DMS153 treated with DMSO at 0.1 percent for 48 hours (cell line): ENCODE data around the gene GALNT18.

Experiments used
- DNase-seq: peaks from one replicate; lab custom pipeline; 2025; ENCODE audit not compliant: unreplicated experiment; lab: John Stamatoyannopoulos, UW

The GALNT18 gene

GRCh38 chr11:11441516-11441915, 180.3 kb downstream of the GALNT18 start:
- no peak for DNase-seq

- DNase-seq = no peak
Observed at GRCh38 chr11:11441091-11441490, 180.7 kb downstream of the GALNT18 start.

DNA sequence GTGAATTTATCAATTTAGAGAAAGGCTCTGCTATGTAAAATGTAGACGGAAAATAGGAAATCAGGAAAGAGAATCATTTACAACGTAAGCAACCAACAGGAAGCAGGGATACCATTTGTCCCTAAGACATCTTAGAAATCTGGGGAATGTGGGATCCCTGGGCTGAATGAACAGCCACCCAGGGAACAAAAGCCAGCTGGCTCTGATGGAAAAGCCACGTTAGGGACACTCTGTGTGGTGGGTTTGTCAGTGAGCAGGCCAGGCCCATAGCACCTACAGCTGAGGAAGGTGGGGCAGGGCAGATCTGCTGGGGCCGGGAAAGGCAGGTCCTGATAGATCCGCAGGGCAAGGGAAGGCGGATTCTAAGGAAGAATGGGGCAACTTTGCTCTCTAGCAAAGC, 181.7 kb downstream of the GALNT18 start:
- no peak for DNase-seq

DNA sequence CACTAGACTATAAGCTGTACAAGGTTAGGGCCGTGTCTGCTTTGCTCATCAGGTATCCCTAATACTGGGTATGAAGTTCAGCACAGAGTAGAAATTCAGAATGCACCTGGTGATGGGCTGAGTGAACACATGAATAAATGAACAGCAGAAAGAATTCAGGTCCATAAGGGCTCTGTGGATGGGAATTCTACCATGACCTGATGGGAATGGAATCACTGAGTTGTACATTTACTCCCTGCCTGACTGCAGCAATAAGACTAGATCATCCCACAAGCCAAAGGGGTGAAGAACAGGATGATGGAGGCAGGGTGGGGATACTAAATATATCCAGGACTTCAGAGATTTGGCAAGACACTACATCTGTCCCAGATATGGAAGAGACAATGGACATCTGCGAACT, 182.2 kb downstream of the GALNT18 start:
- DNase-seq = no peak

- DNase-seq = no peak
Observed at GRCh38 chr11:11436715-11437313, 185.0 kb downstream of the GALNT18 start.

- no peak for DNase-seq
Observed at GRCh38 chr11:11435635-11436034, 186.2 kb downstream of the GALNT18 start.

DNA sequence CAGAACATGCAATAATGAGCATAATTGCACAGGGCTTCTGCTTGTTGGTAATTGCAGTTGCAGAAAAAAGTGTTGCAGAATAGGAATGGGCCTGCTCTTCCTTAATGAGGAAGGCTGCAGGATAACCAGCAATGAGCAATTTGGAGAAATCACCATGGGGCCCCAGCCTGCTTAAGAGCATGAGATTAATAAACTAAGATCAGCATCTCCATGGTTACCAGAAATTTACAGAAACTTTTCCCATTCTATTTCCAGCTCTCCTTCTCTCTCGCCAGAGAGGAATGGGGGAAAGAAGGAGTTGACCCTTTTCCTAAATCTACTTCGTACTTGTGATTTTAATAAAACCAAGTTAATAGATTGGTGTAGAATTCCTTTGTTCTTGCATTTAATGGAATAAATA, 187.8 kb downstream of the GALNT18 start:
- no peak for DNase-seq

DNA sequence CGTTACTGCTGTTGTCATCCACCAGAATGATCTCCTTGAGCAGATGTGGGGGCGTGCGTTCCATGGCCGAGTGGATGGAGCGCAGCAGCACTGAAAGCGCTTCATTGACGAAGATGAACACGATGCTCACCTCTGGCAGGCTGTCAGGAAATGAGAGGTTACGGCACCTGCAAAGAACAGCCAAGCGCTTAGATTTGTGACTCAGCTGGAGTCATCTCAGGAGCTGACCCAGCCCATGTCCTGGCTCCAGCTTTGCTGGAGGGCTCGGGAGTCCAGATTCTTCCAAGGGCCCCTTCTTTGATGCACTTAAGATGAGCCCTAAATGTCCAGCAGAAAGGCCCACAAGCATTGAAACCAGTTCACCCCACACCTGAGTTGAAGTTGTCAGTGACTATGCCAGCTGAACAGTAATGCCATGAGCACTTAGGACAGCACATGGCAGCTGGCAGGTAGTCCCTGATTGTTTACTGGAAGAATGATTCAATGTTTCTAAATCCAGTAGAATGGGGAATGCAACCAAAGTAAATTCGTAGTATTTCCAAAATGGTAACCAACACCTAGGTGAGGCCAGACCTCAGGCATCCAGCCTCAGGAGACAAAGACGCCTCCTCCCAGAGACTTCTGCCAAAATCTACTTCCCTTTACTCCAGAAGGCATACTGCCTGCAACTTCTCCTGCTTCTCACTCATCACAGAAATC, 189.0 kb downstream of the GALNT18 start:
- no peak for DNase-seq

DNA sequence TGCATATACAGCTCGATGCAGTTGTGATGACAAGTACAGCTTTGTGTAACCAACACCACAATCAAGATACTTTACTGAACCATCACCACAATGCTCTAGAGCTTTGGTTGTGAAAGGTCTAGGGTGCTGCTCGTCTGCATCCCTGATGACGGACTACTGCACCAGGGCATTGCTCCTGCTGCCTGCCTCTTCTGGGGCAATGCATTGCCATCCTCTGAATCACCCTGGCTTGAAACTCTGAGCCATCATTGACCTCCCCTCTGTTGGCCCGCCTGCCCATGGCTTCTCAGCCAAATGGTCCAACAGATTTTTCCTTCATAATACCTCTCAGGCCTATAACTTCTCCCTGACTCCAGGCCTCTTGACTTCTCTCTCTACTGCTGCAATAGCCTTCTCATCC, 191.4 kb downstream of the GALNT18 start:
- DNase-seq = no peak

DNA sequence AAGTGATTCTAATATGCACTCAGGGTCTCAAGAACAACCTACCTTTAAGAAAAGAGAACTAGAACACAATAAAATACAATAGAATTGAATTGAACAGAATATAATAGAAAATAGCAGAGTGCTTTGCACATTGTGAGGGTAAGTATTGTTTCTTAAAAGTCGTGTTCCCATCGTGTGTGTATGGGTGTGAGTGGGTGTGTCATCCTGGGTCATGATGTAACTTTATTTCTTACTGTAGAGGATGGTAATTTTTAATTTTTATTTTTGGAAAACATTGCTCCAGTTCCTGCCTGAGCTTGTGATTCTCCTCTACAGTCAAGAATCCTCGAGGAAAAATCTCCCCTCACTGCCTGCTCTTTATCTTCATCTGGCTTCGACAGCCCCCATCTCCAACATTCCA, 193.1 kb downstream of the GALNT18 start:
- no peak for DNase-seq

- no peak for DNase-seq
Observed at GRCh38 chr11:11427542-11427941, 194.3 kb downstream of the GALNT18 start.

DNA sequence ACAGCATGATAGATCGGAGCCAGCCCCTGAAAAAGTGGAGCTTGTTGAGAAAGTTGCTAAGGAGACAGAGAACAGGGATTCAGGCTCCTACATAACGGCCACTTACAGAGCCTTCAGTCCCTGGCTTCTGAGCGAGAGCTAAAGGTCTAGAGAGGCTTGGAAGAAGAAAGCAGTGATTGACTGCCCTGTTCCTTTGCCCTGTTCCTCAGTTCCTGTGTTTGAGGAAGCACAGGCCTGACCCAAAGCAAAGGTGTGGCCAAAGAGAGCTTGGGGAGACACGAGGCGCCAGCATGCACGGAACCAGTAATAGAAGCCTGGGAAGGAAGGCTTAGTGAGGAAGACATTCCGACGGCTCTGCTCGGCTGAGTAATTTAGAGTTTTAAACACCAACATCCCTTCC, 194.7 kb downstream of the GALNT18 start:
- DNase-seq = no peak

GRCh38 chr11:11426226-11426952, 195.4 kb downstream of the GALNT18 start:
- DNase-seq = no peak

- DNase-seq = no peak
Observed at GRCh38 chr11:11425806-11426205, 196.0 kb downstream of the GALNT18 start.

DNA sequence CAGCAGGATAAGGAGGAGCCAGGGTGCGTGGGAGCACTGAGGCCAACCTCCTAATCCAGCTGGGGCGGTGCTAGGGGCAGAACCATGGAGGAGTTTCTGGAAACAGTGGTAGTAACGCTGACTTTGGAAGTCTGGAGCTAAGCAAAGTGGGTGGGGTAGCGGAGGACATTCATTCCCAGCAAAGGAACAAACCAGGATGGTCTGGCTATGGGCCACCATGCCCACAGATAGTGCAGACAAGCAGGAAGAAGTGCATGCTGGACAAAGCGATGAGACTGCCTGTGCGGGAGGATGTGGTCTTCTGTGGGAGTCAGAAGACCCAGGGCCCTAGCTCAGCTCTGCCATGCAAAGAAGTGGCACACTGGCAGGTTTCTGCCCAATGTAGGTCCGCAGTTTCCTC, 197.1 kb downstream of the GALNT18 start:
- no peak for DNase-seq

- DNase-seq = no peak
Observed at GRCh38 chr11:11422411-11423128, 199.2 kb downstream of the GALNT18 start.

DNA sequence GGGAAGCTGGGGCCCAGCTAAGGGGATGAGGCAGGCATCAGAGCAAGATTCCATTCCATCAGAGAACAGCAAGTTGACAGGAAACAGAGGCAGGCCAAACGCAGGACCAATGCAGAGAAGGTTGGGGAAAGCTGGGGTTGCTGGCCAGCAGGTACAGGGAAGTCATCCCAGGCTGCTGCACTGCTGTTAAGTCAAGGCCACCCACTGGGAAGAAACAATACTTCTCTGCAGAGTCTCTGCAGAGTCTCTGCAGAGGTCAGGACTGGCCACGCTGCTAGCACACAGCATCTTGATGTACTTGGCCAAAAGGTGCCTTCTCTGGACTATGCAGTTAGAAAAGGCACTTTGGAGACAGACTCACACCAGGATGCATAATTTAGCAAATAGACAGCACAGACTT, 200.3 kb downstream of the GALNT18 start:
- no peak for DNase-seq

GRCh38 chr11:11420899-11421285, 200.9 kb downstream of the GALNT18 start:
- DNase-seq = no peak

DNA sequence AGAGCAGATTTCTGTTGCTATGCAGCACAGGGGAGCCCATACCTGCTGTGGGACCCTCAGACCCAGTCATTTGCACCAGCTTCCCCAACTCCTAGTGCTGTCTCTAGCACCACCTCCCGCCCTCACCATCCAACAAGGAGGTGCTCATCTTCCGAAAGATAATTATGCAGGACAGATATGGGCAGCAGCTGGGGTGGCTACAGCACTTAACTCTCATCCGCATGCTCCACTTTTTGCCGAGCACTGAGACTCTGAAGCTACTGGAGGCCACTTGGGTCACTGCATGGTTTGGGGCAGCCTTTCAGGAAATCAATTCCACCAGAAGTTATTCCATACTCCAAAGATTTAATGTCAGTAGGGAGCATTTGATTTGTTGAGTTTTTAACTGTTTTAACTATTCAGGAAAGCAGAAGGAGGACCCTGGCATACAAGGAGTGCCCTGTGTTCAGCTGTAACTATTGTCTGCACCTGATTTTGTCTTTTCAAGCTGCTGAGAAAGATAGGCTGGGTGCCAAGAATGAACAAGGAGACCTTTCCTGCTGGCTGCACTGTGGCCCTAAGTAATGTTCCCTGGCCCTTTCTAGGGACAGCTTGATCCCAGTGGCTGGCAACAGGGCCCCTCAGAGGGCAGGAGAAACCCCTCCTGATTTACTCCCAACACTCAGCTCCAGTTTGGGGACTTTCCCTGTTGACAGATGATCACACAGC, 201.5 kb downstream of the GALNT18 start:
- DNase-seq = no peak

DNA sequence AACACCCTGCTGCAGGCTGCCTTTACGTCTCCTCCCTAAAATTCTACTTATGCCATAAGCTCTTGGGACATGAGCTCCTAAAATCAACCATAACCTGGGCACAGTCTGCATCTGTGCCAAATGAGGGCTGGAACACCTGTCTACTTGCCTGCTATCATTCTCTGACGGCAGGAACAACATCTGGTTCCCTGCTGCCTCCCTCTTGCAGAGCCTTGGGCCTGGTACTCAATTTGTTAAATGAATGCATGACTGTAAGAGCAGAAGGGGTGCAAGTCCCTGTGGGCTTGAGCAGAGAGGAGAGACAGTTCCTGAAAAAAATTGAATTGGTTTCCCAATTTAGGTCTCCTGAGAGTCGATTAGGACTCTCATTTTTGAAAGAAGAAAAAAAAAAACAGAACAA, 202.1 kb downstream of the GALNT18 start:
- DNase-seq = no peak

DNA sequence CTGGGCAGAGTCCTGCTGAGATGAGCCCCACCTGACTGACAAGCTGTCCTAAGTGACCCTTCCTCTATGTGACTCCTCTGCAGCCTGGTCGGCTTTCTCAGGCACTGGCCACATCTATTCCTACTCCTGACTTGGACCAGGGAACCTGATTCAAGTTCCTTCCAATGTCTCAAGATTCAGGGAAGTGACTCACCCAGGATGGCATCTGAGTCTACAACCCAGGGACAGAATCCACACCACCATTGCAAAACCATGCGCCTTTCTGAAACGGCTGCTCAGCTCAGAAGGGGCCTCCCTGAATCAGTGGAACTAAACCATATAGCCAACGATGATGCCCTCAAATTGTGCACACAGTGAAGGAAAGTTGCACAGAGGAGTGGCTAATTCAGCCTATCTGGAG, 204.9 kb downstream of the GALNT18 start:
- no peak for DNase-seq
